Measurements from ENCODE around the gene IDI1. TPM values are rescaled to one million over a fixed set of nuclear protein-coding genes. Genes with fewer than 3 reads are reported as not detected.

IDI1 gene
- total RNA-seq, 2 experiments from 2014 or later, result 96.0 to 96.5 TPM

GRCh38 chr10:1058017-1058416 lies 9.1 kb upstream of the IDI1 start:
- Mint-ChIP-seq H3K36me3 (ENCODE audit: low read depth) (peaks cover 65% of the 10 kb centered on the region), H3K4me3 (peak overlapping the region; percentile 99), H3K27me3 (no peaks in the 10 kb centered on the region), H3K4me1 (peaks cover 87% of the 10 kb centered on the region), H3K27ac (peak overlapping the region; percentile 95), H3K9me3 (no peaks in the 10 kb centered on the region)
- ChIA-PET CTCF (interaction anchor here (2.2 kb wide), 1 partner anchor 8 kb away, joined by 7 read pairs; the partner anchor contains the start of gene IDI1), POLR2A (interaction anchor here (1.3 to 7.2 kb wide), 4 partner anchors 9 to 127 kb away, joined by 6 to 67 read pairs (median 30); partner anchors contain the start of genes GTPBP4, IDI1 and LARP4B)
- DNase-seq, result no peak

- H3K36me3 Mint-ChIP-seq (ENCODE audit: low read depth), result peaks cover 73% of the 10 kb centered on the region
- H3K4me1 Mint-ChIP-seq, result peaks cover 87% of the 10 kb centered on the region
- ChIA-PET CTCF (interaction anchor here (2.2 kb wide), 1 partner anchor 8 kb away, joined by 7 read pairs; the partner anchor contains the start of gene IDI1), POLR2A (interaction anchor here (1.3 to 7.2 kb wide), 5 partner anchors 8 to 126 kb away, joined by 6 to 67 read pairs (median 12); partner anchors contain the start of genes GTPBP4, IDI1 and LARP4B)
- peak overlapping the region; percentile 99 for H3K4me3 Mint-ChIP-seq
- no peaks in the 10 kb centered on the region for H3K27me3 Mint-ChIP-seq
- no peak for DNase-seq
- no peaks in the 10 kb centered on the region for H3K9me3 Mint-ChIP-seq
- H3K27ac Mint-ChIP-seq, result peak overlapping the region; percentile 95
Observed at GRCh38 chr10:1057106-1057657, 8.3 kb upstream of the IDI1 start.

- POLR2A ChIA-PET, result interaction anchor here (0.8 to 7.2 kb wide), 11 partner anchors 8 to 125 kb away, joined by 3 to 67 read pairs (median 6); partner anchors contain the start of genes GTPBP4, IDI1 and LARP4B
- H3K4me1 Mint-ChIP-seq, result peaks cover 87% of the 10 kb centered on the region
- peaks cover 72% of the 10 kb centered on the region for H3K36me3 Mint-ChIP-seq (ENCODE audit: low read depth)
Observed at GRCh38 chr10:1056326-1057105, 7.6 kb upstream of the IDI1 start, which contains the start of gene WDR37. Gene WDR37 (plus strand): TSS chr10:1056385. CDS start chr10:1072156, 15,771 bp downstream.

GRCh38 chr10:1054684-1055083 lies 5.8 kb upstream of the IDI1 start:
- CTCF ChIA-PET, result interaction anchor here (1.9 kb wide), 1 partner anchor 11 kb away, joined by 8 read pairs; no protein-coding TSS in a partner anchor
- Mint-ChIP-seq H3K4me3 (peak overlapping the region; percentile 91), H3K9me3 (no peaks in the 10 kb centered on the region), H3K36me3 (ENCODE audit: low read depth) (peaks cover 70% of the 10 kb centered on the region), H3K27ac (peak overlapping the region; percentile 55), H3K4me1 (peaks cover 82% of the 10 kb centered on the region), H3K27me3 (no peaks in the 10 kb centered on the region)
- POLR2A ChIA-PET, result interaction anchor here (1.0 to 3.2 kb wide), 5 partner anchors 10 to 123 kb away, joined by 3 to 12 read pairs (median 9); partner anchors contain the start of genes GTPBP4 and LARP4B
- DNase-seq, result no peak

More at GRCh38 chr10:1056326-1057105, 7.6 kb upstream of the IDI1 start, which contains the start of gene WDR37:
- H3K27ac Mint-ChIP-seq, result peak within 1 kb of the TSS; percentile 96
- H3K27me3 Mint-ChIP-seq, result no peaks in the 10 kb centered on the region
- CTCF ChIA-PET, result interaction anchor here (1.7 to 1.9 kb wide), 2 partner anchors 13 to 53 kb away, joined by 6 to 8 read pairs; no protein-coding TSS in a partner anchor
- no peaks in the 10 kb centered on the region for H3K9me3 Mint-ChIP-seq
- DNase-seq, result peak; percentile 89
- peak within 1 kb of the TSS; percentile 99 for H3K4me3 Mint-ChIP-seq

- peak; percentile 67 for DNase-seq
- CTCF ChIA-PET, result interaction anchor here (0.6 to 1.9 kb wide), 4 partner anchors 8 to 47 kb away, joined by 3 to 7 read pairs (median 4); no protein-coding TSS in a partner anchor
- peak overlapping the region; percentile 95 for H3K4me3 Mint-ChIP-seq
- H3K4me1 Mint-ChIP-seq, result peaks cover 69% of the 10 kb centered on the region
- no peaks in the 10 kb centered on the region for H3K27me3 Mint-ChIP-seq
- POLR2A ChIA-PET, result interaction anchor here (1.1 to 3.9 kb wide), 6 partner anchors 8 to 120 kb away, joined by 3 to 67 read pairs (median 24); partner anchors contain the start of genes GTPBP4, LARP4B and WDR37
- H3K27ac Mint-ChIP-seq, result peak overlapping the region; percentile 94
- H3K36me3 Mint-ChIP-seq (ENCODE audit: low read depth), result peaks cover 64% of the 10 kb centered on the region
- H3K9me3 Mint-ChIP-seq, result no peaks in the 10 kb centered on the region
Observed at GRCh38 chr10:1050554-1050953, 1.6 kb upstream of the IDI1 start.

- no peak for DNase-seq
- H3K27me3 Mint-ChIP-seq, result no peaks in the 10 kb centered on the region
- peaks cover 69% of the 10 kb centered on the region for H3K4me1 Mint-ChIP-seq
- H3K36me3 Mint-ChIP-seq (ENCODE audit: low read depth), result peaks cover 67% of the 10 kb centered on the region
- H3K27ac Mint-ChIP-seq, result peak overlapping the region; percentile 94
- peak overlapping the region; percentile 95 for H3K4me3 Mint-ChIP-seq
- CTCF ChIA-PET, result interaction anchor here (0.6 to 1.9 kb wide), 4 partner anchors 8 to 46 kb away, joined by 3 to 7 read pairs (median 4); no protein-coding TSS in a partner anchor
- H3K9me3 Mint-ChIP-seq, result no peaks in the 10 kb centered on the region
- POLR2A ChIA-PET, result interaction anchor here (1.1 to 3.9 kb wide), 7 partner anchors 9 to 119 kb away, joined by 3 to 67 read pairs (median 21); partner anchors contain the start of genes GTPBP4, LARP4B and WDR37
Observed at GRCh38 chr10:1050145-1050544, 1.2 kb upstream of the IDI1 start.

- H3K9me3 Mint-ChIP-seq, result no peaks in the 10 kb centered on the region
- H3K27me3 Mint-ChIP-seq, result no peaks in the 10 kb centered on the region
- H3K4me3 Mint-ChIP-seq, result peak overlapping the region; percentile 95
- peak overlapping the region; percentile 94 for H3K27ac Mint-ChIP-seq
- H3K36me3 Mint-ChIP-seq (ENCODE audit: low read depth), result peaks cover 70% of the 10 kb centered on the region
- H3K4me1 Mint-ChIP-seq, result peaks cover 69% of the 10 kb centered on the region
- ChIA-PET CTCF (interaction anchor here (0.6 to 1.9 kb wide), 4 partner anchors 9 to 118 kb away, joined by 3 to 7 read pairs (median 3); partner anchors contain the start of gene LARP4B), POLR2A (interaction anchor here (0.6 to 3.9 kb wide), 18 partner anchors 10 to 920 kb away, joined by 3 to 67 read pairs (median 5); partner anchors contain the start of genes GTPBP4, LARP4B and WDR37)
- DNase-seq, result no peak
Observed at GRCh38 chr10:1049425-1049958, 573 bp upstream of the IDI1 start.

- POLR2A ChIA-PET, result interaction anchor here (0.7 to 3.9 kb wide), 14 partner anchors 10 to 578 kb away, joined by 3 to 67 read pairs (median 6); partner anchors contain the start of genes GTPBP4, LARP4B and WDR37
Observed at GRCh38 chr10:1048349-1048731, 579 bp downstream of the IDI1 start.

GRCh38 chr10:1047937-1048336 lies 982 bp downstream of the IDI1 start:
- no peaks in the 10 kb centered on the region for H3K27me3 Mint-ChIP-seq
- H3K27ac Mint-ChIP-seq, result peak overlapping the region; percentile 94
- ChIA-PET CTCF (no interaction called here), POLR2A (interaction anchor here (1.2 to 3.9 kb wide), 9 partner anchors 10 to 117 kb away, joined by 3 to 67 read pairs (median 15); partner anchors contain the start of genes GTPBP4, LARP4B and WDR37)
- peaks cover 70% of the 10 kb centered on the region for H3K36me3 Mint-ChIP-seq (ENCODE audit: low read depth)
- no peaks in the 10 kb centered on the region for H3K9me3 Mint-ChIP-seq
- peak overlapping the region; percentile 95 for H3K4me3 Mint-ChIP-seq
- peak; percentile 36 for DNase-seq
- peaks cover 69% of the 10 kb centered on the region for H3K4me1 Mint-ChIP-seq

More at GRCh38 chr10:1048349-1048731, 579 bp downstream of the IDI1 start:
- Mint-ChIP-seq H3K36me3 (ENCODE audit: low read depth) (peaks cover 70% of the 10 kb centered on the region), H3K4me3 (peak overlapping the region; percentile 95), H3K27ac (peak overlapping the region; percentile 94), H3K9me3 (no peaks in the 10 kb centered on the region), H3K27me3 (no peaks in the 10 kb centered on the region), H3K4me1 (peaks cover 69% of the 10 kb centered on the region)
- CTCF ChIA-PET, result no interaction called here
- DNase-seq, result peak; percentile 68

GRCh38 chr10:1045415-1045814 lies 3.5 kb downstream of the IDI1 start:
- no peaks in the 10 kb centered on the region for H3K27me3 Mint-ChIP-seq
- CTCF ChIA-PET, result interaction anchor here (0.5 to 1.7 kb wide), 2 partner anchors 25 to 57 kb away, joined by 3 to 5 read pairs; partner anchors contain the start of gene GTPBP4
- POLR2A ChIA-PET, result interaction anchor here (0.7 to 3.9 kb wide), 8 partner anchors 8 to 116 kb away, joined by 3 to 51 read pairs (median 4); partner anchors contain the start of genes GTPBP4 and WDR37
- H3K36me3 Mint-ChIP-seq (ENCODE audit: low read depth), result peaks cover 67% of the 10 kb centered on the region
- peak overlapping the region; percentile 91 for H3K27ac Mint-ChIP-seq
- no peaks in the 10 kb centered on the region for H3K9me3 Mint-ChIP-seq
- peak overlapping the region; percentile 74 for H3K4me3 Mint-ChIP-seq
- H3K4me1 Mint-ChIP-seq, result peaks cover 55% of the 10 kb centered on the region
- no peak for DNase-seq

- H3K4me3 Mint-ChIP-seq, result peak overlapping the region; percentile 74
- POLR2A ChIA-PET, result interaction anchor here (0.8 to 3.9 kb wide), 7 partner anchors 8 to 114 kb away, joined by 3 to 51 read pairs (median 5); partner anchors contain the start of genes GTPBP4, LARP4B and WDR37
- peaks cover 58% of the 10 kb centered on the region for H3K4me1 Mint-ChIP-seq
- no peaks in the 10 kb centered on the region for H3K27me3 Mint-ChIP-seq
- no peak for DNase-seq
- peaks cover 71% of the 10 kb centered on the region for H3K36me3 Mint-ChIP-seq (ENCODE audit: low read depth)
- no peaks in the 10 kb centered on the region for H3K9me3 Mint-ChIP-seq
- CTCF ChIA-PET, result interaction anchor here (1.7 kb wide), 1 partner anchor 57 kb away, joined by 5 read pairs; the partner anchor contains the start of gene GTPBP4
- peak overlapping the region; percentile 91 for H3K27ac Mint-ChIP-seq
Observed at GRCh38 chr10:1044964-1045363, 4.0 kb downstream of the IDI1 start.

Measured in activated CD4-positive, alpha-beta memory T cell treated with anti-CD3 and anti-CD28 coated beads, Interleukin-2, amount 10 ng/mL, durations not matched to agents 7 days and 5 days (primary cell).